GM18873 (cell line): ENCODE measurements around the gene NFIB.

ENCODE experiments used
- ATAC-seq: cut with Tn5 transposase; IDR thresholded peaks from one replicate; pipeline ENCODE4 v1.9.1; 2021; ENCODE audit warnings: mild to moderate bottlenecking, moderate library complexity, moderate number of reproducible peaks; ENCODE audit not compliant: unreplicated experiment, low FRiP score

The NFIB gene

DNA sequence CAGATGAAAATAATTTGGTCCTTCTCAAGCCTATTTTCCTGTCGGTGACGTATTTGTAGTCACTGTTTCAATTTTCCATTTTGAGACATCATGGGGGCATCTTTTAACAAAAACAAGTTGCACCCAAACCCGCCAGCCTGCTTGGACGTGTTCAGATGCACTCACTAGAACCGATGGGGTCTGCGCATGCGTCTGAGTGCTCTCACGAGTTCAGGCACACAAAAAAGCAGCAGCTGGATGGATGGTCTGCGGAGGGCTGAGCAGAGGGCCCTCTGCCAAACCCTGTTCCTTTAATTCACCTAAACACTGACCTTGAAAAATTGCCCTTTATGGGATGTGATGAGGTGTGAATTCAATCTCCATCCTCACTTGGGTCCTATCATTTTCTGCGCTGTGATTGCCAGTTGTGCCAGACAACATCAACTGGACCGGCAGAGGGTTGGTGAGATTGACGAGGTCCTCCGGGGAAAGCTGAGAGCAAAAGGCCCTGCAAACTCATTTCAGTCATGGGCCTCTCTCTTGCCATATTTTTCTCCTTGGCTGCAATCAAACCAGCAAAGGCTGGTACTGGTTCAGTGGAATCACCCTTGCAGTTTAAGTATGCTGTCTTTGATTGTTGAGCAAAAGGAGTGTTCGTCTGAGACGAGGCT is 251.9 kb downstream of the NFIB start:
- no peak for ATAC-seq

DNA sequence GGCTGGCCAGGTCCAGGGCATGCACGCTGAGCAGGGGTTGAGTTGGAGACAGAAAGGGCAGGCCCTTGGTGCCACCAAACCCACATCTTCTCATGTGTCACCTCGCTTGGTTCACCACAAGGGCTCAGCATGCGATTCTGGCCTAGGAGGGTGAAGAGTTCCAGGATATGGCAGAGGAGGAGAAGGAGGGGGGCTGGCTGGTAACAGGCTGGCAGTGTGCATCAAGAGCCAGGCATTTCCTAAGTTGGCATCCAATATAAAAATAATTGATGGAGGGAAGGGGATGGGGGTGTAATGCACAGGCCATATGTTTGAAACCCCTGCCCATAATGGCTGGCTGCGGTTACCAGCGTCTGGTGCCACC is 255.6 kb downstream of the NFIB start:
- ATAC-seq, result no peak

DNA sequence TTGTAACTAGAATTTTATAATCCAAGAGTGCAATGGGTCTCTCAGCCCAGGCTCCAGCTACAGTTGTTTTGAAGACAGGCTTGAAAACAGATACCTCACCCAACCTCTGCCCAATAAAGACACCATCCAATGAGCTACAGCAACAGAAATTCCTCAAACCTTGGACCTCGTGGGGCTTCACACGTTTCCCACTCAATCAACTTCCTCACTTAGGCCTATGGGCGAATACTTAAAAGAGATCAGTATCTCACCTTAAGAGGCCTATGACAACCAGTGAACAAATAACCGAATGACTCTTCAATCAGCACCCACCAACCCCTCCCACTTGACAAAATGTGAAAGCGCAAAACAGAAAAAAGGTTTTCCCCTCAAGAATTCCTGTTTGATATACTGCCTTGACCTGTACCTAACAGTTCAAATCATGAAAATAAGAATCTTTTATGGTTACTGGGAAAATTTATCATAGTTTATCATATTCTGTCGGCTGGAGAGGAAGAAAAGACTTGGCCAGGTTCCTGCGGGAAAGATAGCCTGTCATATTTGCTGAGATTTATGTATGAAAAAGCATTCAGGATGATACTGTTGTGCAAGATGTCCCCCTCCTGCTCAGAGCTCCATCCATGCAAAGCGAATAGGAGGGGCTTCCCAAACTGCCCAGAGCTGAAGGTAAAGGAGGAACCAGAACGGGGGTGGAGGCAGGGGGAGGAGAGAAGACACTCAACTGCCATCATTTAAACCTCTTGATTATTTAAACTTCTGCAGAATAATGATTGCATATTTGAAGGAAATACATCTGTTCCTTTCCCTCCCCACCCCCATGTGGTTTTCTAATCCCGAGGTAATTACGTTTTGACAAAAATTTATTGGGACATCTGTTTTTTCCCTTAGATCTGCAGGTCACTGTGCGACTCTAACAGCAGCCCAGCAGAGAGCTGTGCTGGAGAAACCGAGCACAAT is 256.3 kb downstream of the NFIB start:
- ATAC-seq, result no peak

DNA sequence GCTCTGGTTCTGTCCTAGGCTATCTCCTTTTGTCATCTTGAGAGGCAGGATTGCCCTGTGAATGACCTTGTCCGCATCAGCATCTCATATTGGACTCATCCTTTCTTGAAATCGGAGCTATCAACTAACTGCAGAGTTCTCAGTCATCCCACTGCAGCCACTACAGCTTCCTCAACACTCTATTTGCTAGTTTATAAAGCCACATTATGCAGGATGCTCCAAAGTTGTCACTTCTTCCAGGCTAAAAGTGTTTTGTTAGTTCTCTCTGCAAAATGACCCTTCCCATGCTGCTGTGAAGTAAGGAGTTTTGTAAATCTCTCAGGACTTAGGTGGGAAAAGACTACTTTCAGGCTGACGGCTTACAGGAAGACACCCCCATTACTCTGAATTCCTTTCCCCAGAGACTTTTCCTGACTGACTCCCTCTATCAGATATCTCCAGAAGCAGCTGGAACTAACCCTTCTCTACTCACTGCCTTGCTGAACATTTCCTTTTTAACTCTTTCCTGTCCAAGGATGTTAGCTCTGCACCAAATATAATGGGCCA is 257.6 kb downstream of the NFIB start:
- no peak for ATAC-seq

DNA sequence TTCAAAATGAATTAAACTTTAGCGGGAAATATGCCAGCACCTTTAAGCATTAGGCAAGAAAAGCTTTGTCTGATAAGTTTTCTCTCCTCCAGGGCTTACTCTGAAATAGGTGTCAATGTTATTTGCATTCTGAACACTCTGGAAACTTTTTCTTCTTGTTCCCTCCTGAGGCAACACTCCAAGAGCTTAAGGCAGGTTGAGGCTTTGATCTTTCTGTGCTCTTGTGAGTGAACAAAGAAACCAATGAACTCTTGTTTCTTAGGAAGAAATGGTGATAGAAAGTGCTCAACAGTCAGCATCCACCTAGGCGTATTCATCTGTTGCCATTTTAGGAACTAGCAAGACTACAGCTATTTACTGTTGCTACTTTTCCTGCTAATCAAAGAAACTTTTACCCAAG is 259.8 kb downstream of the NFIB start:
- ATAC-seq, result no peak

GRCh38 chr9:14052359-14052758 is 261.6 kb downstream of the NFIB start:
- ATAC-seq, result no peak

- no peak for ATAC-seq
These were observed 262.5 kb downstream of the NFIB start for GRCh38 chr9:14051419-14051818.

DNA sequence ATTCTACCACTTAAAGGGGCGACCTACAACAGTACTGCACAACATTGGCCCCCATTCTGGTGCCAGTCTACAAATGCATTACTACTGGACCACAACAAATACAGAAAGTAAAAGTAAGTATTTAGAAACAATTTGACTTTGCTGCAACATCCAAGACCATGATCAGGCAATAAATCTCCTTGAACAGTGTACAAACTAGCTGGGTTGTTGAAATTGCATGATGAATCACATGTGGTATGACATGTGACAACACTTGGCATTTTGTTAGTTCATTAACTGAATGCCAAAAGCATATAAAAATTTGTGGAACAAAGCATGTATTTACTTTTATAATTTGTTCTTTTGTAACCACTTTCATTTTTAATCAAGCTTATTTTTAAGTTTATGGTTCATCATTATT is 270.5 kb downstream of the NFIB start:
- ATAC-seq, result no peak

DNA sequence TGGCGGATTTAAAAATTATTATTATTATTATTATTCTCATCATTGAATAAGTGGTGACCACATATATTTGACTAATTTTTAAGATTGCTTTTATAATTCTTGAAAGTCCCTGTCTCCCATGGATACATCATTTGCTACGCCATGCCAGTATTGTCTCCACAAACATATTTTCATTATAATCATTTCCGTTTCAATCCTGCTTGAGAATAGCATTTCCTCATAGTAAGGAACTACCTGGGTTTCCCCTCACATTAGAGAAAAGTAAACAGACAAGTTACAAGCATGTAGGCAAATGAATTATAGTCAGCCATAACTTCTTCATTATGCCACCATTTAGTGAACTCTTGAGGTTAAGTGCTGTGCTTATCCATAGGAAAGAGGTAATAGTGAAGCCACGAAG is 276.6 kb downstream of the NFIB start:
- ATAC-seq, result no peak

GRCh38 chr9:14033067-14033466 is 280.9 kb downstream of the NFIB start:
- no peak for ATAC-seq
